IMR-90 (cell line): ENCODE results near the gene AKT1S1. TPM values are rescaled to one million over a fixed set of nuclear protein-coding genes. Genes with fewer than 3 reads are reported as not detected.

Experiments used
- ATAC-seq: fragments of 200-7000 bp; cut with Tn5 transposase; 2 replicates; pipeline ENCODE4 v1.9.1; 2020; ENCODE audit warnings: low read depth, mild to moderate bottlenecking, moderate library complexity
- BruUV-seq: library from RNA; stranded (reverse); fragments of 400-500 nt; replicated peaks from 2 replicates; lab custom pipeline; 2021; lab: Mats Ljungman, UMichigan
- CTCF ChIA-PET: fragments of 300-600 bp; formaldehyde crosslinking; extraction: SDS; loops from one replicate; lab custom pipeline; 2021; ENCODE audit warnings: antibody characterized with exemption; lab: Yijun Ruan, JAX
- POLR2A ChIA-PET: fragments of 300-600 bp; sonication (Branson Sonifier 250); formaldehyde crosslinking; loops from one replicate; lab custom pipeline; 2022; ENCODE audit warnings: antibody characterized with exemption; ENCODE audit not compliant: unreplicated experiment; lab: Charles Lee
- DNase-seq: peaks from one replicate; pipeline ENCODE4 v3.0.0; 2013
- H2AFZ ChIP-seq: replicated peaks from 2 replicates; pipeline ENCODE3; 2013; ENCODE audit warnings: low read length, mild to moderate bottlenecking; ENCODE audit not compliant: poor library complexity
- H2AK5ac ChIP-seq: 2 replicates; pipeline ENCODE4 v1.6.1; 2013; ENCODE audit warnings: low read depth, low read length, inconsistent platforms
- H2AK9ac ChIP-seq: replicated peaks from 2 replicates; pipeline ENCODE3; 2013; ENCODE audit warnings: mild to moderate bottlenecking, low read depth, low read length, moderate library complexity; ENCODE audit not compliant: poor library complexity
- H2BK120ac ChIP-seq: 2 replicates; pipeline ENCODE4 v1.6.1; 2013; ENCODE audit warnings: low read depth, low read length, inconsistent platforms
- H2BK15ac ChIP-seq: 3 replicates; pipeline ENCODE4 v1.6.1; 2013; ENCODE audit warnings: low read depth, low read length, inconsistent platforms
- H2BK20ac ChIP-seq: 2 replicates; pipeline ENCODE4 v1.6.1; 2013; ENCODE audit warnings: low read depth, mild to moderate bottlenecking, inconsistent platforms, low read length, moderate library complexity
- H2BK5ac ChIP-seq: 2 replicates; pipeline ENCODE4 v1.6.1; 2013; ENCODE audit warnings: mild to moderate bottlenecking, low read depth, low read length, inconsistent platforms; ENCODE audit not compliant: poor library complexity, severe bottlenecking
- H3K14ac ChIP-seq: replicated peaks from 2 replicates; pipeline ENCODE4 v1.6.1; 2013; ENCODE audit warnings: low read depth, low read length, inconsistent platforms
- H3K18ac ChIP-seq: 2 replicates; pipeline ENCODE4 v1.6.1; 2013; ENCODE audit warnings: low read depth, low read length, control low read depth
- H3K23ac ChIP-seq: 2 replicates; pipeline ENCODE4 v1.6.1; 2013; ENCODE audit warnings: low read depth, low read length, inconsistent platforms
- H3K27ac ChIP-seq: 2 replicates; pipeline ENCODE4 v1.5.1; 2013; ENCODE audit warnings: mild to moderate bottlenecking, control low read depth, low read length; ENCODE audit not compliant: insufficient read depth
- H3K27me3 ChIP-seq: 2 replicates; pipeline ENCODE4 v1.6.1; 2013; ENCODE audit warnings: low read length; ENCODE audit not compliant: control insufficient read depth, insufficient read depth
- H3K36me3 ChIP-seq: 2 replicates; pipeline ENCODE4 v1.6.1; 2013; ENCODE audit warnings: low read length, mixed read lengths; ENCODE audit not compliant: control insufficient read depth, insufficient read depth
- H3K4ac ChIP-seq: 2 replicates; pipeline ENCODE4 v1.6.1; 2013; ENCODE audit warnings: low read depth, low read length, inconsistent platforms
- H3K4me1 ChIP-seq: 2 replicates; pipeline ENCODE4 v1.6.1; 2013; ENCODE audit warnings: low read length, mixed read lengths; ENCODE audit not compliant: control insufficient read depth, insufficient read depth
- H3K4me2 ChIP-seq: 2 replicates; pipeline ENCODE4 v1.6.1; 2013; ENCODE audit warnings: low read depth, mild to moderate bottlenecking, control low read depth, low read length, moderate library complexity
- H3K4me3 ChIP-seq: 2 replicates; pipeline ENCODE4 v1.5.1; 2013; ENCODE audit warnings: low read depth, mild to moderate bottlenecking, control low read depth, low read length, moderate library complexity; ENCODE audit not compliant: insufficient read depth
- H3K56ac ChIP-seq: 2 replicates; pipeline ENCODE4 v1.6.1; 2013; ENCODE audit warnings: low read length, inconsistent platforms; ENCODE audit not compliant: insufficient read depth; ENCODE audit errors: extremely low read depth
- H3K79me1 ChIP-seq, 2 experiments: 2 replicates each; pipeline ENCODE4 v1.6.1; 2013; ENCODE audit warnings: low read length in 2 of 2, inconsistent platforms in 1 of 2, low read depth in 1 of 2
- H3K9ac ChIP-seq: 2 replicates; pipeline ENCODE4 v1.6.1; 2013; ENCODE audit warnings: low read depth, low read length, control low read depth
- H3K9me1 ChIP-seq: 2 replicates; pipeline ENCODE4 v1.6.1; 2013; ENCODE audit warnings: low read length, inconsistent platforms; ENCODE audit not compliant: insufficient read depth
- H3K9me3 ChIP-seq: 2 replicates; pipeline ENCODE4 v1.6.1; 2013; ENCODE audit warnings: low read length; ENCODE audit not compliant: control insufficient read depth, insufficient read depth
- H4K20me1 ChIP-seq: 2 replicates; pipeline ENCODE4 v1.6.1; 2013; ENCODE audit warnings: low read length, inconsistent platforms; ENCODE audit not compliant: insufficient read depth
- H4K5ac ChIP-seq: 2 replicates; pipeline ENCODE4 v1.6.1; 2013; ENCODE audit warnings: mild to moderate bottlenecking, low read depth, low read length, control low read depth
- H4K8ac ChIP-seq, 2 experiments: 2 replicates each; pipeline ENCODE4 v1.6.1; 2013; ENCODE audit warnings: low read depth in 2 of 2, low read length in 2 of 2, control low read depth in 1 of 2, inconsistent platforms in 1 of 2
- H4K91ac ChIP-seq: 2 replicates; pipeline ENCODE4 v1.6.1; 2013; ENCODE audit warnings: low read depth, low read length, inconsistent platforms; ENCODE audit not compliant: insufficient read depth
- CEBPB ChIP-seq: IDR thresholded peaks from 2 replicates; pipeline ENCODE4 v1.6.1; 2012; ENCODE audit warnings: low read depth, low read length, improper control_type of control experiment
- FOS ChIP-seq: fragments of 150-350 bp; IDR thresholded peaks from 2 replicates; pipeline ENCODE4 v1.6.1; 2016; ENCODE audit warnings: low read depth, low read length
- MXI1 ChIP-seq: IDR thresholded peaks from 2 replicates; pipeline ENCODE4 v1.6.1; 2012; ENCODE audit warnings: low read depth, mild to moderate bottlenecking, low read length, moderate library complexity, borderline replicate concordance
- NFE2L2 ChIP-seq: fragments of 150-350 bp; IDR thresholded peaks from 2 replicates; pipeline ENCODE4 v1.6.1; 2016; ENCODE audit warnings: low read depth, mild to moderate bottlenecking, low read length
- POLR2A ChIP-seq: IDR thresholded peaks from 2 replicates; pipeline ENCODE4 v1.6.1; 2012; ENCODE audit warnings: mild to moderate bottlenecking, low read depth, low read length
- RAD21 ChIP-seq: IDR thresholded peaks from 2 replicates; pipeline ENCODE4 v1.6.1; 2012; ENCODE audit warnings: low read length, improper control_type of control experiment
- RFX5 ChIP-seq: IDR thresholded peaks from 2 replicates; pipeline ENCODE4 v1.8.0; 2012; ENCODE audit warnings: low read depth, mild to moderate bottlenecking, low read length, moderate library complexity
- SMC3 ChIP-seq: fragments of 150-350 bp; IDR thresholded peaks from 2 replicates; pipeline ENCODE4 v1.6.1; 2016; ENCODE audit warnings: low read depth, mild to moderate bottlenecking, antibody characterized with exemption, low read length, moderate library complexity
- WGBS, 2 experiments: methylation state at CpG; one replicate each; pipeline versions ENCODE4 v1.1.5 to v1.1.7; 2013; ENCODE audit warnings: missing lambda C conversion rate in 2 of 2; ENCODE audit not compliant: insufficient read length in 1 of 2; ENCODE audit errors: extremely low coverage in 2 of 2; 5-methylcytosine and 5-hydroxymethylcytosine counted together
- dilution Hi-C: fragments of 300-500 bp; cut with HindIII; formaldehyde crosslinking; loops from one replicate; pipeline ENCODE4 v1.14.3; 2018; ENCODE audit warnings: low sequenced_read_pairs; ENCODE audit not compliant: unreplicated experiment
- in situ Hi-C: fragments of 300-500 bp; cut with MboI; formaldehyde crosslinking; loops from 3 replicates; pipeline ENCODE4 v1.14.3; 2019; ENCODE audit warnings: low sequenced_read_pairs, inconsistent platforms, mixed read lengths
- intact Hi-C: fragments of 100-400 bp; cut with micrococcal nuclease; formaldehyde crosslinking; loops from 2 replicates; pipeline ENCODE4 v1.10.0; 2022
- polyA plus RNA-seq, 3 experiments: library from polyadenylated mRNA; depleted of rRNA; stranded (reverse); fragments of >200 nt; gene quantifications; 2 replicates each; pipeline ENCODE4 v1.2.3, GENCODE V29; 2012; ENCODE audit warnings: low replicate concordance in 1 of 3
- total RNA-seq: library from RNA; depleted of rRNA; stranded (reverse); fragments of >200 nt; gene quantifications from 2 replicates; pipeline ENCODE4 v1.2.3, GENCODE V29; 2012
- TF ChIP-seq, protein P1 (sequence below): conservative IDR thresholded peaks from 2 replicates; pipeline ENCODE4 v1.5.1; 2012; ENCODE audit warnings: mild to moderate bottlenecking, low read depth, low read length, improper control_type of control experiment
- TF ChIP-seq, protein P2 (sequence below): fragments of 150-350 bp; IDR thresholded peaks from 2 replicates; pipeline ENCODE4 v1.6.1; 2017; ENCODE audit warnings: mild to moderate bottlenecking, antibody characterized with exemption, low read length, low read depth

AKT1S1 gene
- total and polyA plus RNA-seq, 2 of the 4 experiments (the other 2 are of a cell fraction), result 3.6 to 54.4 TPM

DNA sequence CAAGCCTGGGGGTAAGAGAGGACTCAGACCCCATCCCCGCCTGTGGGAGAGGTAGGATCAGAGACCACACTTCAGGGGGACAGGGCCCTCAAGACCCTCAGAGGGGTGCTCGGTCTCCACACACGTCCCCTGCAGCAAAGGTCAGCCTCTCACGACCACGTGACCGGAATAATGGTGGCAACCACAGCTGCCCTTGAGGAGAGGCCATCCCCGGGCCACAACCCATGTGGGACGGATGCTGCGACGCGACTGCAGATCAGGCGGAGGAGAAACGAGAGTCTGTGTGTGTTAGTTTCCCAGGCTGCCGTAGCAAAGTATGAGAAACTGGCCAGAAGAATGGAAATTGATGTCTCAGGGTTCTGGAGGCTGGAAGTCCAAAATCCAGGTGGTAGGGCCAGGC lies 50.1 kb downstream of the AKT1S1 start:
- 94% methylated on average over 7 of the region's 14 CpGs; no CpG with 5 or more reads in 1 of the 2 experiments for WGBS, 2 experiments
- no peak overlapping the region for H3K4me3 ChIP-seq
- dilution Hi-C loops (no loop called here), in situ Hi-C loops (no loop called here), intact Hi-C loops (no loop called here)
- ATAC-seq, result no peak
- TF ChIP-seq SMC3 (no peak), FOS (no peak), POLR2A (no peak), NFE2L2 (no peak), MXI1 (no peak), CEBPB (no peak), RAD21 (no peak), RFX5 (no peak)
- TF ChIP-seq, protein P1, sequence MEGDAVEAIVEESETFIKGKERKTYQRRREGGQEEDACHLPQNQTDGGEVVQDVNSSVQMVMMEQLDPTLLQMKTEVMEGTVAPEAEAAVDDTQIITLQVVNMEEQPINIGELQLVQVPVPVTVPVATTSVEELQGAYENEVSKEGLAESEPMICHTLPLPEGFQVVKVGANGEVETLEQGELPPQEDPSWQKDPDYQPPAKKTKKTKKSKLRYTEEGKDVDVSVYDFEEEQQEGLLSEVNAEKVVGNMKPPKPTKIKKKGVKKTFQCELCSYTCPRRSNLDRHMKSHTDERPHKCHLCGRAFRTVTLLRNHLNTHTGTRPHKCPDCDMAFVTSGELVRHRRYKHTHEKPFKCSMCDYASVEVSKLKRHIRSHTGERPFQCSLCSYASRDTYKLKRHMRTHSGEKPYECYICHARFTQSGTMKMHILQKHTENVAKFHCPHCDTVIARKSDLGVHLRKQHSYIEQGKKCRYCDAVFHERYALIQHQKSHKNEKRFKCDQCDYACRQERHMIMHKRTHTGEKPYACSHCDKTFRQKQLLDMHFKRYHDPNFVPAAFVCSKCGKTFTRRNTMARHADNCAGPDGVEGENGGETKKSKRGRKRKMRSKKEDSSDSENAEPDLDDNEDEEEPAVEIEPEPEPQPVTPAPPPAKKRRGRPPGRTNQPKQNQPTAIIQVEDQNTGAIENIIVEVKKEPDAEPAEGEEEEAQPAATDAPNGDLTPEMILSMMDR, result no peak
- TF ChIP-seq, protein P2, sequence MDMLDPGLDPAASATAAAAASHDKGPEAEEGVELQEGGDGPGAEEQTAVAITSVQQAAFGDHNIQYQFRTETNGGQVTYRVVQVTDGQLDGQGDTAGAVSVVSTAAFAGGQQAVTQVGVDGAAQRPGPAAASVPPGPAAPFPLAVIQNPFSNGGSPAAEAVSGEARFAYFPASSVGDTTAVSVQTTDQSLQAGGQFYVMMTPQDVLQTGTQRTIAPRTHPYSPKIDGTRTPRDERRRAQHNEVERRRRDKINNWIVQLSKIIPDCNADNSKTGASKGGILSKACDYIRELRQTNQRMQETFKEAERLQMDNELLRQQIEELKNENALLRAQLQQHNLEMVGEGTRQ, result no peak
- no peak overlapping the region for H2BK120ac ChIP-seq
- peaks cover 11 to 57% of the 10 kb centered on the region in 2 experiments for H3K79me1 ChIP-seq
- H3K9ac ChIP-seq, result no peak overlapping the region
- no peak overlapping the region for H3K27ac ChIP-seq
- H3K9me1 ChIP-seq, result 0 out of 2 replicates have a peak, but pooled peaks cover 3% of the 10 kb centered on the region
- BruUV-seq, result no TSS peak
- H3K4ac ChIP-seq, result no peak overlapping the region
- H2BK15ac ChIP-seq, result no peak overlapping the region
- H4K5ac ChIP-seq, result no peak overlapping the region
- H4K20me1 ChIP-seq, result peaks cover 30% of the 10 kb centered on the region
- H2BK5ac ChIP-seq, result no peak overlapping the region
- DNase-seq, result no peak
- H3K14ac ChIP-seq, result no peak overlapping the region
- POLR2A ChIA-PET, result no interaction called here
- H3K4me1 ChIP-seq, result no peaks in the 10 kb centered on the region
- no peak overlapping the region for H2AFZ ChIP-seq
- CTCF ChIA-PET, result no interaction called here
- H2AK9ac ChIP-seq, result no peak overlapping the region
- H3K4me2 ChIP-seq, result no peak overlapping the region
- no peaks in the 10 kb centered on the region for H3K9me3 ChIP-seq
- H4K8ac ChIP-seq, result no peak overlapping the region
- no peak overlapping the region for H4K91ac ChIP-seq
- no peak overlapping the region for H3K18ac ChIP-seq
- H3K36me3 ChIP-seq, result peaks cover 48% of the 10 kb centered on the region
- H3K56ac ChIP-seq, result no peak overlapping the region
- H3K27me3 ChIP-seq, result no peaks in the 10 kb centered on the region
- H3K23ac ChIP-seq, result no peak overlapping the region
- H2BK20ac ChIP-seq, result no peak overlapping the region
- H2AK5ac ChIP-seq, result no peak overlapping the region
